Measurements from ENCODE around the gene IGFBP2.

IGFBP2 gene

DNA sequence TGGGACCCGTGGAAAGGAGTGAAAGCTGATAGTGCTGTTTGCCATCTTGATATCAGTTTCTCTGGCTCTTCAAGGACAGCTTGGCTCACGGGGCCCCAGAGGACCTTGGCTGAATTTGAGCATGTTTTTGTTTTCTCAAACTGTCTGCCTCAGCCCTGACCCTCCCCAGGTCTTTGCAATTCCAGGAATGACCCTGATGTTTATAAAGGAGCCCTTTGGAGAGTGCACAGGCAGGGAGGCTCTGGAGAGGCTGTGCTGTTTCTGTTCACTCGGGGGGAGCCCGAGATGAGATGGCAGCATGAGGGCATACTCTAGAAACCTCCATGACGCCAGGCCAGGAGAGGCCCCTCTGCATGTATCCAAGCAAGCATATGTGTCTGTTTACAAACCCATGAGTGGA lies 16.4 kb downstream of the IGFBP2 start:
- no peaks in the 10 kb centered on the region for H3K36me3 ChIP-seq (replicated peaks; ENCODE audit: low read depth, low read length)

DNA sequence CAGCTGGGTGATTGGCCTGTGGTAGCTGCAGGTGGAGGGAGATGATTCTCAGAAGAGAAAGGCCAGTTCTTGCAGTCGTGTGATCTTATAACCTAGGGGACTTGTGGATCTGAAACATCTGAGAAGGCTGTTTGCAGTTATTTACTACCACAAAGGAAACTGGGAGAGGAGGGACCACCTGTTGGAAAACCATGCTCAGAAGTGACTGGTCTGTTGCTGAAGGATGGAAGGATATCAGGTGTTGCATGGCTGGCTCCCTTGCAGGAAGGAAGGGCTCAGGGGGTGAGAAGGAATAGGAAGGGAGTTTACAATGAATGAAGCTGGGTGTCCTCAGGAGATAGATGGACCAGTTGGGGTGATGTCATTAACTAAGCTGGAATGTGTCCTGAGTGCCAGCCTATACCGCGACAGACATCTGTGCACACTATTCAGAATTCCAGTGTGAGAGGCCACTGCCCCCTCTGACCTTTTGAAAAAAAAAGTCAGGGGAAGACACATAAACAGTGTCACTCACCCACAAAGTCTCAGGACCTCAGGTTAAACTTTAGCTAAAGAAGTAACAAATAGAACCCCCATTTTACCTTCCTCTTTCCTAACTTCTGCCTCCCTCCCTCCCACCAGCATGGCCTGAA lies 17.5 kb downstream of the IGFBP2 start:
- Histone ChIP-seq H3K4me1 (ENCODE audit: low read length) (no peaks in the 10 kb centered on the region), H3K79me2 (ENCODE audit: low read length) (no peaks in the 10 kb centered on the region), H3K9me3 (ENCODE audit: insufficient read depth, low read length) (no peaks in the 10 kb centered on the region), H3K27ac (ENCODE audit: low read length) (no peak overlapping the region), H3K27me3 (ENCODE audit: low read depth, low read length) (peaks cover 5% of the 10 kb centered on the region; the same call in 1 of the 2 replicates), H3K36me3 (replicated peaks; ENCODE audit: low read depth, low read length) (no peaks in the 10 kb centered on the region), H3K9ac (ENCODE audit: low read length) (no peak overlapping the region), H3K4me2 (ENCODE audit: low read length) (no peak overlapping the region), H3K4me3 (ENCODE audit: low read length) (no peak overlapping the region), H4K20me1 (ENCODE audit: insufficient read depth, low read length) (no peaks in the 10 kb centered on the region), H2AFZ (ENCODE audit: low read depth, low read length) (no peak overlapping the region)
- TF ChIP-seq EZH2phosphoT487 (IDR thresholded peaks at IDR 0.05; ENCODE audit: low read depth) (no peak), CTCF (IDR thresholded peaks at IDR 0.05; ENCODE audit: low read depth, low read length) (no peak)

More for the DNA sequence above, 16.4 kb downstream of the IGFBP2 start:
- H3K9ac ChIP-seq (ENCODE audit: low read length) = no peak overlapping the region
- no peaks in the 10 kb centered on the region for H3K79me2 ChIP-seq (ENCODE audit: low read length)
- H3K4me1 ChIP-seq (ENCODE audit: low read length) = no peaks in the 10 kb centered on the region
- H3K4me2 ChIP-seq (ENCODE audit: low read length) = no peak overlapping the region
- no peak for TF ChIP-seq CTCF (IDR thresholded peaks at IDR 0.05; ENCODE audit: low read depth, low read length)
- no peak for TF ChIP-seq EZH2phosphoT487 (IDR thresholded peaks at IDR 0.05; ENCODE audit: low read depth)
- peaks cover 5% of the 10 kb centered on the region; the same call in 1 of the 2 replicates for H3K27me3 ChIP-seq (ENCODE audit: low read depth, low read length)
- no peaks in the 10 kb centered on the region for H3K9me3 ChIP-seq (ENCODE audit: insufficient read depth, low read length)
- H3K4me3 ChIP-seq (ENCODE audit: low read length) = no peak overlapping the region
- H4K20me1 ChIP-seq (ENCODE audit: insufficient read depth, low read length) = no peaks in the 10 kb centered on the region
- no peak overlapping the region for H3K27ac ChIP-seq (ENCODE audit: low read length)
- no peak overlapping the region for H2AFZ ChIP-seq (ENCODE audit: low read depth, low read length)

DNA sequence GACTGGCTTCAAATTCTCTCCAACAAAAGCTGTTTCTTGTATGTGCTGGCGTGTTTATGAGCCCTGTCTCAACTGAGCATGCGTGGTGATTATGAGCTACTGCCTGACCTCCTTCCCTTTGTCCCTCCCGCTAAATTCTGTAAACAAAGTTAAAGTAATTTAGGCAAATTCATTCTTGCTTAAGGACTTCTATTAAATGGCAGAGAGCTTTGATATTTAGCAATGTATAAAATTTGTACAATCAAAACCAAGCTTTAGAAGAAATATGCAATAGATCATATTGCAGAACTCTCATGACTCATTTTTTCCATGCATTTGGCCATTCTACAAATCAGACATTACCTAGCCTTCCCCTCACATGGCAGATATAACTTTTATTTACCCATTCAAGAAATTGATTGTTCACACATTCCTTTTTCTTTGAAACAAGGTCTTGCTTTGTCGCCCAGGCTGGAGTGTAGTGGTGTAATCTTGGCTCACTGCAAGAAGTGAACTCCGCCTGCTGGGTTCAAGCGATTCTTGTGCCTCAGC lies 18.2 kb downstream of the IGFBP2 start:
- Histone ChIP-seq H3K27ac (ENCODE audit: low read length) (no peak overlapping the region), H2AFZ (ENCODE audit: low read depth, low read length) (no peak overlapping the region), H4K20me1 (ENCODE audit: insufficient read depth, low read length) (no peaks in the 10 kb centered on the region), H3K9me3 (ENCODE audit: insufficient read depth, low read length) (no peaks in the 10 kb centered on the region), H3K4me3 (ENCODE audit: low read length) (no peak overlapping the region), H3K36me3 (replicated peaks; ENCODE audit: low read depth, low read length) (no peaks in the 10 kb centered on the region), H3K4me1 (ENCODE audit: low read length) (no peaks in the 10 kb centered on the region), H3K27me3 (ENCODE audit: low read depth, low read length) (peaks cover 5% of the 10 kb centered on the region; the same call in 1 of the 2 replicates), H3K9ac (ENCODE audit: low read length) (no peak overlapping the region), H3K4me2 (ENCODE audit: low read length) (no peak overlapping the region), H3K79me2 (ENCODE audit: low read length) (no peaks in the 10 kb centered on the region)
- no peak for TF ChIP-seq CTCF (IDR thresholded peaks at IDR 0.05; ENCODE audit: low read depth, low read length)
- TF ChIP-seq EZH2phosphoT487 (IDR thresholded peaks at IDR 0.05; ENCODE audit: low read depth) = no peak

GRCh38 chr2:216652566-216652965 lies 19.3 kb downstream of the IGFBP2 start:
- no peaks in the 10 kb centered on the region for H4K20me1 ChIP-seq (ENCODE audit: insufficient read depth, low read length)
- H3K4me2 ChIP-seq (ENCODE audit: low read length) = no peak overlapping the region
- peaks cover 5% of the 10 kb centered on the region; the same call in 1 of the 2 replicates for H3K27me3 ChIP-seq (ENCODE audit: low read depth, low read length)
- no peaks in the 10 kb centered on the region for H3K79me2 ChIP-seq (ENCODE audit: low read length)
- no peak overlapping the region for H3K4me3 ChIP-seq (ENCODE audit: low read length)
- no peaks in the 10 kb centered on the region for H3K4me1 ChIP-seq (ENCODE audit: low read length)
- no peak overlapping the region for H3K9ac ChIP-seq (ENCODE audit: low read length)
- H2AFZ ChIP-seq (ENCODE audit: low read depth, low read length) = no peak overlapping the region
- H3K27ac ChIP-seq (ENCODE audit: low read length) = no peak overlapping the region
- TF ChIP-seq CTCF (IDR thresholded peaks at IDR 0.05; ENCODE audit: low read depth, low read length) (no peak), EZH2phosphoT487 (IDR thresholded peaks at IDR 0.05; ENCODE audit: low read depth) (no peak)
- H3K9me3 ChIP-seq (ENCODE audit: insufficient read depth, low read length) = no peaks in the 10 kb centered on the region
- H3K36me3 ChIP-seq (replicated peaks; ENCODE audit: low read depth, low read length) = no peaks in the 10 kb centered on the region
